Mucosa of descending colon (tissue), 3 donors: ENCODE results near the gene CTSW. TPM values are rescaled to one million over a fixed set of nuclear protein-coding genes. Genes with fewer than 3 reads are reported as not detected.
"Not testable (repeated sequence)": the region's sequence is repeated elsewhere in the genome, so short reads cannot be mapped to it uniquely, and the experiment has no call there.

Source experiments
- ATAC-seq: fragments of 200-7000 bp; cut with Tn5 transposase; one replicate; pipeline ENCODE4 v1.9.1; 2020; ENCODE audit warnings: mild to moderate bottlenecking, moderate library complexity
- DNase-seq, 3 donors: peaks; one replicate each; pipeline ENCODE4 v3.0.0-alpha.2; 2020
- H3K36me3 ChIP-seq: fragments of 200-600 bp; one replicate; pipeline ENCODE4 v1.8.0; 2021; ENCODE audit warnings: low read depth, mild to moderate bottlenecking
- H3K4me1 ChIP-seq: fragments of 200-600 bp; one replicate; pipeline ENCODE4 v1.8.0; 2021; ENCODE audit warnings: low read depth, mild to moderate bottlenecking
- H3K4me3 ChIP-seq: fragments of 200-600 bp; one replicate; pipeline ENCODE4 v1.8.0; 2021; ENCODE audit warnings: mild to moderate bottlenecking
- H3K9me3 ChIP-seq: fragments of 200-600 bp; one replicate; pipeline ENCODE4 v1.8.0; 2021; ENCODE audit warnings: mild to moderate bottlenecking
- CTCF ChIP-seq: fragments of 200-600 bp; IDR thresholded peaks from one replicate; pipeline ENCODE4 v1.8.0; 2022; ENCODE audit warnings: antibody characterized with exemption, mild to moderate bottlenecking
- intact Hi-C, 2 donors: fragments of 100-400 bp; cut with DNase I in 1 of 2; cut with micrococcal nuclease in 1 of 2; formaldehyde crosslinking; loops; one replicate each; pipeline versions ENCODE4 v1.11.0 to v1.11.1; 2022; cut with DNase I, micrococcal nuclease
- long read RNA-seq, 2 donors: library from polyadenylated mRNA; unstranded; transcript quantifications; one replicate each; pipeline ENCODE4 v2.0.0, GENCODE V29; 2019 to 2021
- total RNA-seq, 3 donors: library from RNA; stranded (reverse); fragmentation: NEBNext Ultra II Directional in 2 of 3; extraction: Animal tissue kit (Norgen Biotek cat#: 25700) in 2 of 3; gene quantifications; one replicate each; pipeline versions ENCODE4 v1.2.1 to v1.2.4, GENCODE V29; 2021 to 2023
- donor health status: DM: no; HTN: no; CAD: no; lungs with moderate emphysema.
- donor health status: DM: no; HTN: no; CAD: no.
- donor health status: DM: no; HTN: yes; CAD: no.

The CTSW gene
- total RNA-seq, result 1 to 10 TPM; 1.2 to 3.2 (median 2.8) TPM
- long read RNA-seq, donor 1, partial matches to known transcripts, result 0 of 1 reads
- long read RNA-seq, donor 1, other reads (novel, unspliced or antisense), result 0 of 1 reads
- long read RNA-seq, donor 2, partial matches to known transcripts, result 0 of 1 reads
- long read RNA-seq, donor 2, other reads (novel, unspliced or antisense), result 0 of 1 reads

- Histone ChIP-seq H3K4me3 (no peak within 1 kb of the TSS), H3K4me1 (no peaks in the 10 kb centered on the region), H3K9me3 (no peaks in the 10 kb centered on the region), H3K36me3 (no peaks in the 10 kb centered on the region)
- intact Hi-C loops, result loop anchor here (10.0 kb wide), 1 partner anchor 105 kb away; no protein-coding TSS in a partner anchor
- peak in 1 of 3 donors; percentile 51 for DNase-seq
- ATAC-seq, result peak; percentile 38
- TF ChIP-seq CTCF, result no peak
Measured at GRCh38 chr11:65879617-65880016, at the start of gene CTSW. Gene CTSW (plus strand): TSS chr11:65879837. CDS start chr11:65879855, 18 bp downstream.

GRCh38 chr11:65832231-65832630 lies 47.4 kb upstream of the CTSW start:
- ATAC-seq, H3K36me3 ChIP-seq, H3K9me3 ChIP-seq, H3K4me1 ChIP-seq, H3K4me3 ChIP-seq, DNase-seq, intact Hi-C loops: not testable (repeated sequence)

GRCh38 chr11:65833297-65834030 lies 46.2 kb upstream of the CTSW start, which contains the start of gene SNX32:
Gene SNX32 (plus strand): TSS chr11:65833963. CDS start chr11:65834066, 103 bp downstream.
- intact Hi-C loops, result no loop called here
- Histone ChIP-seq H3K4me1 (no peaks in the 10 kb centered on the region), H3K9me3 (no peaks in the 10 kb centered on the region), H3K36me3 (no peaks in the 10 kb centered on the region), H3K4me3 (peak within 1 kb of the TSS; percentile 12)
- ATAC-seq (peak; percentile 100), DNase-seq (peak; percentile 96 to 98 (median 97))
- no peak for TF ChIP-seq CTCF

GRCh38 chr11:65834202-65834601 lies 45.4 kb upstream of the CTSW start:
- intact Hi-C loops, result no loop called here
- ATAC-seq, result peak; percentile 4
- H3K4me1 ChIP-seq, result no peaks in the 10 kb centered on the region
- TF ChIP-seq CTCF, result no peak
- no peaks in the 10 kb centered on the region for H3K36me3 ChIP-seq
- no peak overlapping the region for H3K4me3 ChIP-seq
- DNase-seq, result no peak
- H3K9me3 ChIP-seq, result no peaks in the 10 kb centered on the region

GRCh38 chr11:65842144-65842543 lies 37.5 kb upstream of the CTSW start:
- peaks cover 4% of the 10 kb centered on the region for H3K4me1 ChIP-seq
- ATAC-seq (peak; percentile 43), DNase-seq (no peak)
- no peak for TF ChIP-seq CTCF
- H3K4me3 ChIP-seq, result no peak overlapping the region
- no peaks in the 10 kb centered on the region for H3K9me3 ChIP-seq
- no peaks in the 10 kb centered on the region for H3K36me3 ChIP-seq
- intact Hi-C loops, result no loop called here

- Histone ChIP-seq H3K9me3 (no peaks in the 10 kb centered on the region), H3K4me3 (no peak overlapping the region), H3K36me3 (no peaks in the 10 kb centered on the region), H3K4me1 (peaks cover 4% of the 10 kb centered on the region)
- intact Hi-C loops, result no loop called here
- TF ChIP-seq CTCF, result no peak
- DNase-seq (no peak), ATAC-seq (peak; percentile 26)
Measured at GRCh38 chr11:65843811-65844210, 35.8 kb upstream of the CTSW start.
